ENCODE results near the gene ERC2.

The ERC2 gene

GRCh38 chr3:55626279-55626665 lies 842.0 kb downstream of the ERC2 start:
- no peak for FAIRE-seq

GRCh38 chr3:55624238-55624637 lies 844.0 kb downstream of the ERC2 start:
- no peak for FAIRE-seq

GRCh38 chr3:55623786-55624185 lies 844.5 kb downstream of the ERC2 start:
- FAIRE-seq, result no peak

- FAIRE-seq, result no peak
Measured at GRCh38 chr3:55622733-55623132, 845.5 kb downstream of the ERC2 start.

GRCh38 chr3:55622116-55622515 lies 846.2 kb downstream of the ERC2 start:
- no peak for FAIRE-seq

- FAIRE-seq, result no peak
Measured at GRCh38 chr3:55621648-55622047, 846.6 kb downstream of the ERC2 start.

GRCh38 chr3:55621026-55621422 lies 847.2 kb downstream of the ERC2 start:
- FAIRE-seq, result no peak

GRCh38 chr3:55620351-55621025 lies 847.8 kb downstream of the ERC2 start:
- no peak for FAIRE-seq

- FAIRE-seq, result no peak
Measured at GRCh38 chr3:55619046-55619808, 849.0 kb downstream of the ERC2 start.

GRCh38 chr3:55617385-55617784 lies 850.9 kb downstream of the ERC2 start:
- no peak for FAIRE-seq

GRCh38 chr3:55616803-55617202 lies 851.5 kb downstream of the ERC2 start:
- FAIRE-seq, result no peak

GRCh38 chr3:55615694-55616295 lies 852.5 kb downstream of the ERC2 start:
- no peak for FAIRE-seq

GRCh38 chr3:55615039-55615693 lies 853.1 kb downstream of the ERC2 start:
- no peak for FAIRE-seq

- FAIRE-seq, result no peak
Measured at GRCh38 chr3:55611121-55611520, 857.1 kb downstream of the ERC2 start.

- FAIRE-seq, result no peak
Measured at GRCh38 chr3:55609230-55609827, 858.9 kb downstream of the ERC2 start.

- no peak for FAIRE-seq
Measured at GRCh38 chr3:55608301-55608937, 859.8 kb downstream of the ERC2 start.

GRCh38 chr3:55607844-55608243 lies 860.4 kb downstream of the ERC2 start:
- FAIRE-seq, result no peak

- FAIRE-seq, result no peak
Measured at GRCh38 chr3:55607175-55607574, 861.1 kb downstream of the ERC2 start.

- FAIRE-seq, result no peak
Measured at GRCh38 chr3:55605443-55606236, 862.6 kb downstream of the ERC2 start.

- no peak for FAIRE-seq
Measured at GRCh38 chr3:55604846-55605245, 863.4 kb downstream of the ERC2 start.

GRCh38 chr3:55604402-55604801 lies 863.9 kb downstream of the ERC2 start:
- FAIRE-seq, result no peak

Data from colon (tissue), 2 donors.